Measurements from ENCODE around the gene SSH3.
A peak's percentile ranks its signal among the peaks of the same experiment; 100 is the strongest.
"Not testable (repeated sequence)": the region's sequence is repeated elsewhere in the genome, so short reads cannot be mapped to it uniquely, and the experiment has no call there.

The SSH3 gene

GRCh38 chr11:67308031-67308866, 4.9 kb downstream of the SSH3 start:
- H3K27ac ChIP-seq, result peak overlapping the region; percentile 99

DNA sequence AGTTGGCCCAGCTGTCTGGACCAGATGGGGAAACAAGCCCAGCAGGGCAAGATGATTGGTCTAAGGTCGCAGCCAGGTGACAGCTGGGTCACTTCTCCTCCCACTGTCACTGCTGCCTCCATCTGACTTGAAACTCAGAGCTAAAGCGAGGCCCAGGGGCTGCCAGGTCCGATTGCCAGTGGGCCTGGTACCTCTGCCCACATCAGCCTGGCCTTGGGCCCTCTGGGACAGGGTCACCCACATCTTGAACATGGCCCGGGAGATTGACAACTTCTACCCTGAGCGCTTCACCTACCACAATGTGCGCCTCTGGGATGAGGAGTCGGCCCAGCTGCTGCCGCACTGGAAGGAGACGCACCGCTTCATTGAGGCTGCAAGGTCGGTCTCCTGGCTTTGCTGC, 5.8 kb downstream of the SSH3 start:
- peak overlapping the region; percentile 99 for H3K27ac ChIP-seq
- no peak for DNase-seq (ENCODE audit: low read depth, low spot score)

More at GRCh38 chr11:67308031-67308866, 4.9 kb downstream of the SSH3 start:
- DNase-seq (ENCODE audit: low read depth, low spot score), result no peak

- no peak for DNase-seq (ENCODE audit: low read depth, low spot score)
- peak overlapping the region; percentile 99 for H3K27ac ChIP-seq
These were observed 6.3 kb downstream of the SSH3 start for GRCh38 chr11:67309661-67310061.

- no peak for DNase-seq (ENCODE audit: low read depth, low spot score)
- peak overlapping the region; percentile 99 for H3K27ac ChIP-seq
These were observed 7.1 kb downstream of the SSH3 start for GRCh38 chr11:67310246-67311050.

DNA sequence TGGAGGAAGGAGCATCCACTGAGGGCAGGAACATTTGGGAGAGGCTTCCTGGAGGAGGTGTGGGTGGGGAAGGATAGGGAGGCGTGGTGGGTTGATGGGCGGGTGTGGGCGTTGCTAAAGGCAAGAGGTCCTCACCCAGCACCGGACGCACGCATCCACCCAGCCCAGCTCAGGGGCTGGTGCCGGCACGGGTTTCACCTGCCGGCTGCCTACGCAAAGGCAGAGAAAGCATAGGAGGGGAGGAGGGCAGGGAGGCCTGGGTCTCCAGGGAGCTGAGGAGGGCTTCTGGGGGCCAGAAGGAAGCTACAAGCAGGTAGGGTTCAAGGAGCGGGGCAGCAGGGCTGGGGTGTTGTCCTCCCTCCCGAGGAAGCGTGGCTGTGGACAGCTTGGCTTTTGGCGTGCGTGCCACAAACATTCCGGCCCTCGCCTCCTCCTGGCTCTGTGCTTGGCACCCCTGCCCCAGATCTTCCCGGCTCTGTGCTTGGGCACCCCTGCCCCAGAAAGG, 7.8 kb downstream of the SSH3 start:
- DNase-seq (ENCODE audit: low read depth, low spot score), result no peak
- H3K27ac ChIP-seq, result peak overlapping the region; percentile 99

DNA sequence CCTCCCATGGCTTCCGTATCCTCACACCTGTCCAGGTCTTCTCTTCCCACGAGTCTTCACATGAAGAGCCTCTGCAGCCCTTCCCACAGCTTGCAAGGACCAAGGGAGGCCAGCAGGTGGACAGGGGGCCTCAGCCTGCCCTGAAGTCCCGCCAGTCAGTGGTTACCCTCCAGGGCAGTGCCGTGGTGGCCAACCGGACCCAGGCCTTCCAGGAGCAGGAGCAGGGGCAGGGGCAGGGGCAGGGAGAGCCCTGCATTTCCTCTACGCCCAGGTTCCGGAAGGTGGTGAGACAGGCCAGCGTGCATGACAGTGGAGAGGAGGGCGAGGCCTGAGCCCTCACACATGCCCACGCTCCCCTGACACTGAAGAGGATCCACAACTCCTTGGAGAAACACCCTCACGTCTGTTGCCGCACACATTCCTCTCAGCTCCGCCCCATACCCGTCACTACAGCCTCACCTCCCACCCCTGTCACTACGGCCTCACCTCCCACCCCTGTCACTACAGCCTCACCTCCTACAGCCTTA, 8.3 kb downstream of the SSH3 start:
- peak overlapping the region; percentile 99 for H3K27ac ChIP-seq
- DNase-seq (ENCODE audit: low read depth, low spot score), result peak; percentile 48

DNA sequence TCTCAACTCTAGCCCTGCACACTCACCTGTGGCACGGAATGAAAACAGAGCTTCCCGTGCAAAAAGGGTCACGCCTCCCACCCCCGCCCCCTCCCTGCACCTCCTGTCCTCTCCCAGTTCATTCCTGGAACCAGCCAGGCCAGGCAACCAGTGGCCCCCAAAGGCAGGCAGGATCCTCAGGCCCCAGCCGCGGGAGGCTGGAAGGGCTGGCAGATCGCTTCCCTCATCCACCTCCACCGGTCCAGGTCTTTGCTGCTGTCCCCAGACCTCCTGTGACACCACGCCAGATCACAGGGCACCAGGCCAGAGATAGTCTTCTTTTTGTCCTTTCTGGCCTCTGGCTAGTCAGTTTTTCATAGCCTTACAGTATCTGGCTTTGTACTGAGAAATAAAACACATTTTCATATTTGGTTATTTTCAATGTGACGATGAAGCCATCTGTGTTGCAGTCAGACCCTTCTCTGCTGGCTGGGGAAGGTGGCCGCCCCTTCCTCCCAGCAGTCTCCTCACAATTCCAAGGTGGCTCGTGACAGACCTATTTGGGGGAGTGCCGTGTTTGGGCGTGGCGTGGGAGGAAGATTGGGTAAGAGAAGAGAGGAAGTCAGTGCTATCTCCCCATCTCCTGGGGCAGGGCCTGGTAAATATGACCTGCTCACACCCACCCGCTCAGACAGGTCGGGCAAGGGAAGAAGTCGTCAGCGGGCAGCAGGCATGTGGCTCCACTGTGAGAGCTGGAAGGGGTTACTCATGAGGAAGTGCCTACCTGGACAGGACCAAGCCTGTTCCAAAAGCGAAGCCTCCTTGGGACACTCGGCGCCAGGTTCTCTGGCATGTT, 9.1 kb downstream of the SSH3 start:
- DNase-seq (ENCODE audit: low read depth, low spot score), result peak; percentile 98

GRCh38 chr11:67313125-67313890, 10.0 kb downstream of the SSH3 start:
- no peak for DNase-seq (ENCODE audit: low read depth, low spot score)
- peak overlapping the region; percentile 99 for H3K27ac ChIP-seq

More for the DNA sequence above, 9.1 kb downstream of the SSH3 start:
- H3K27ac ChIP-seq, result peak overlapping the region; percentile 99

DNA sequence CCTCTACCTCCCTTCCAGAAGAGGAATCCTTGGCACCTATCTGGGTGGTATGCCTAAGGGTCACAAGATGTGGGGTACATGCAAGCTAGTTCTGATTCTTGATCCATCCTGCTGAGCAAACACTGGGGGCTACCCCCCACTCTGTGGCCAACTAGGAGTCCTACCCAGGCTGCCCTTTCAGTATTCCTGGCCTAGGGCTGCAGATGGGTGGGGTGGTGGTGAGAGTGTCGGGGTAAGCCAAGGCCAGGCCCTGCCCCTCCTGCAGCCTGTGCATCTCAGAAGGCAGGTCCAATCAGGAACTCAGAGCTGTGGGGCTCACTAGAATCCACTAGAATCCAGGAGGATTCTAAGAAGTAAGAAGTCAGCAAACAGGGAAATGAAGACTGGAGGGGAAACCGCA, 10.9 kb downstream of the SSH3 start:
- H3K27ac ChIP-seq, result peak overlapping the region; percentile 99
- DNase-seq (ENCODE audit: low read depth, low spot score), result no peak

GRCh38 chr11:67315325-67315909, 12.1 kb downstream of the SSH3 start:
- peak overlapping the region; percentile 99 for H3K27ac ChIP-seq
- DNase-seq (ENCODE audit: low read depth, low spot score), result no peak

GRCh38 chr11:67316882-67317204, 13.5 kb downstream of the SSH3 start:
- DNase-seq (ENCODE audit: low read depth, low spot score), result no peak
- H3K27ac ChIP-seq, result peak overlapping the region; percentile 98

DNA sequence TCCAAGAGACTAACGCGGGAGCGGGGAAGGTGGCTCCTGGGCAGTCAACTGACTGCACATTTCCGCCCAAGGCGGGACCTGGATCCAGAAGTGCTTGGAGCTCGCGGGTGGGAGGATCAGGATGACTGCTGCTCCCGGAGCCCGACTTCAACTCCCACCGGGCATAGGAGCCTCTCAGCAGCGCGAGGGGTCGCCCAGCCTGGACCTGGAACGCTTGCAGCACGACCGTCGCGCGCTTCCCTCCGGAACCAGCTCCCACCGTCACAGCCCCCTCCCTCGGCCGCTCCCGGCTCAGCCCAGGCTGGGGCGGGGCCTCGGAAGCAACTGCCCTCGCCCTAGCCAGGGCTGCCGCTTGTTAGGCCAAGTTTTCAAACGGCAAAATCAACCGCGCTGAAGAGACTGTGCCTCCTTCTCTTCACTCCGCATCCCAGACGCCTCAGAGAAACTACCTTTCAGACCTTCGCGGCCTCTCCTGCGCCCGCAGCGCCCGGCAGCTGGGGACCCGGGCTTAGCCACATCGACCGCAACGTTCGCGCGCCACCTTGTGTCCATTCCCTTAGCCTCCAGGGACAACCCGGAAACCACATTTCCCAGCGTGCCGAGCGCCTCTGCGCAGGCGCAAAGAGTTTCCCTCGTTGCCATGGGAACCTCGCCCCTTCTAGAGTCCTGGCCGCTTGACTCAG, 14.0 kb downstream of the SSH3 start:
- DNase-seq (ENCODE audit: low read depth, low spot score), result peak; percentile 57
- peak overlapping the region; percentile 98 for H3K27ac ChIP-seq

DNA sequence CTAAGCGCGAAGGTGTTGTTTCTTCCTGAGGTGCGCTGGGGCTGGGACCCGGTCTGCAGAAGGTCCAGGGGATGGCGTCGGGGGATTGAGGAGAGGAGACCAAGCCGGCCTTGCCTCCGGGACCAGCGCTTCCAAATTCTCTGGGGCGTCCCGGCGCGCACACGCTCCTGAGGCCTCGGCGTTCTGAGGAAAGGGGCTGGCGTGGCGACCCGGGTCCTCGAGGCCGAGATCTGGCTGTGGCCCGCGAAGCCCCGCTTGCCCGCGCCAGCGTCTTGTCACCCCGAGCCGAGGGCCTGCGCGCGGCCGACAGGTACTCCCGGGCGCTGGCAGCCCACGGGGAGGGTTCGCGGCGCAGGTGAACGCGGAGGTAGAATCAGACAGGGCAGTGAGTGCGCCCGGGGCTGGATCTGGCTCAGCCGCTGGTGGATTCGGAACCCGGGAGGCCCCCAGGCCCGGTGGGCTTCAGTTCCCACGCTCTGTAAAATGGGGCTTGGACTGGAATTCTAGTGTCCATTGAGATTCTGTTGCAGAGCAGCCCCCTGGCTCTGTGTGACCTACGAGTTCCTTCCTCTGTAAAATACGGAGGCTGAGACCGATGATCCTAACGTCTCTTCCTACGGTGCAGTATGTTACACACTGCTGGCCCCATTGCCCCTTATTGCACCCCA, 14.7 kb downstream of the SSH3 start:
- DNase-seq (ENCODE audit: low read depth, low spot score), result no peak
- peak overlapping the region; percentile 98 for H3K27ac ChIP-seq

- DNase-seq (ENCODE audit: low read depth, low spot score); H3K27ac ChIP-seq: not testable (repeated sequence)
These were observed 15.5 kb downstream of the SSH3 start for GRCh38 chr11:67318876-67319275.

GRCh38 chr11:67320011-67320410, 16.7 kb downstream of the SSH3 start:
- no peak overlapping the region for H3K27ac ChIP-seq
- DNase-seq (ENCODE audit: low read depth, low spot score), result no peak

DNA sequence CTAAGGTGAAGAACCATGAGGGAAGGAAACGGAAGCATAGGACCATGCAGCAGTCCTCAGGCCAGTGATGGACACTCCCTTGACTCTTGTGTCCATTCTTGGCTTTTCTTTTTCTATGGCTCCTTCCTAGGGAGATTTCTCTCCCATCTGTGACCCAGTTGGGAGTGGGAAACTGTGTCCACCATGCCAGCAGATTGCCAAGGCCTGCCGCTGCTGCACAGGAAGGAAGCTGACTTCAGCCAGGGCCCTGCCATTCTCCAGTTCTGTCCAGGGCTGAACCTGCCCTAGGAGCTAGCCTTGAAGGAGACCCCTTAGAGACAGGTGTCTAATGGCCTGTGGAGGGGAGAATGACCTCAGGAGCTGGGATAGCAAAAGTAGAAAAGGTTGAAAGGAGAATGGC, 17.4 kb downstream of the SSH3 start:
- DNase-seq (ENCODE audit: low read depth, low spot score), result no peak
- no peak overlapping the region for H3K27ac ChIP-seq

DNA sequence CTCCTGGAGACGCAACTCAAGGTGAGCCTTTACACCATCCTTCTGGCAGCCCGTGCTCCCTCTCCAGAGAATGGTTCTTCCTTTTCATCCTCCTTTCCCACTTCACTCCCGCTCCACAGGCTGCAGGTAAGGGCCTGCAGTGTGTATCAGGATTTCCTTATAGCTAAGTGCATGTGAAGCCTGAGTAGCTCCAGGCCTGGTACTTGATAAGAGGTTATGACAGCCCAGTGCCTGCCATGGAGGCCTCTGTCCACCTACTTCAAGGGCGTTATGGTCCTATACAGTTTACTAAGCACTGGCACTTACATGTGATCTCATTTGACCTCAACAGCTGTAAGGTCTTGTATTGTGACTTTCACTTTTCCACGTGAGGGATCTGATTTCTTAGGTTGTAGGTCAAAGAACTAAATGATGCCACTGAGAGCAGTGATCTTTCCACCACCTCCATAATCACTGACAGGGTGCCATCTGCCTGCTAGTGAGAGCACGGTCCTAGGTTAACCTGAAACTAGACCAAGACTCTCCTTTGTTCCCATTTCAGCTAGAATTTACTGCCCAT, 18.1 kb downstream of the SSH3 start:
- DNase-seq (ENCODE audit: low read depth, low spot score), result no peak
- H3K27ac ChIP-seq, result no peak overlapping the region

GRCh38 chr11:67322049-67322448, 18.7 kb downstream of the SSH3 start:
- DNase-seq (ENCODE audit: low read depth, low spot score), result no peak
- H3K27ac ChIP-seq, result no peak overlapping the region
